Thoracic aorta (tissue), 2 donors: ENCODE results near the gene SGF29. TPM values are rescaled to one million over a fixed set of nuclear protein-coding genes. Genes with fewer than 3 reads are reported as not detected.
"Not testable (repeated sequence)": the region's sequence is repeated elsewhere in the genome, so short reads cannot be mapped to it uniquely, and the experiment has no call there.

Experiments used
- ATAC-seq: fragments of 150-250 bp; one replicate; pipeline ENCODE4 v1.8.0; 2017; ENCODE audit warnings: low read depth; ENCODE audit not compliant: insufficient number of reproducible peaks, low FRiP score
- DNase-seq: peaks from one replicate; pipeline ENCODE4 v3.0.0-alpha.2; 2020; ENCODE audit warnings: low spot score
- H3K27ac ChIP-seq, 2 donors: fragments of 200-600 bp; sonication (generic); 1 replicate in 1 of 2; 2 replicates in 1 of 2; pipeline ENCODE4 v1.5.1; 2016; ENCODE audit warnings: mild to moderate bottlenecking in 2 of 2, moderate library complexity in 2 of 2
- H3K27me3 ChIP-seq: fragments of 200-600 bp; sonication (generic); replicated peaks from 2 replicates; pipeline ENCODE4 v1.6.0; 2016; ENCODE audit warnings: mild to moderate bottlenecking; ENCODE audit not compliant: insufficient read depth
- H3K36me3 ChIP-seq: fragments of 200-600 bp; sonication (generic); one replicate; pipeline ENCODE4 v1.5.1; 2016
- H3K4me1 ChIP-seq, 2 donors: fragments of 200-600 bp; sonication (generic); 1 replicate in 1 of 2; 2 replicates in 1 of 2; pipeline versions ENCODE4 v1.5.1 to v1.6.0; 2016; ENCODE audit warnings: low read depth in 2 of 2, mild to moderate bottlenecking in 1 of 2; ENCODE audit not compliant: control insufficient read depth in 1 of 2
- H3K4me3 ChIP-seq: fragments of 200-600 bp; sonication (generic); 2 replicates; pipeline ENCODE4 v1.5.1; 2016; ENCODE audit warnings: mild to moderate bottlenecking
- H3K9me3 ChIP-seq: fragments of 200-600 bp; sonication (generic); 2 replicates; pipeline ENCODE4 v1.5.1; 2016
- CTCF ChIP-seq: fragments of 200-600 bp; sonication (generic); IDR thresholded peaks from one replicate; pipeline ENCODE4 v1.5.1; 2019; ENCODE audit warnings: antibody characterized with exemption
- total RNA-seq, 2 donors: library from RNA; depleted of rRNA; stranded (reverse); fragments of >200 nt; gene quantifications; one replicate each; pipeline versions ENCODE4 v1.1.0 to v1.2.3, GENCODE V29; 2016

Gene SGF29
- total RNA-seq, 2 donors from 2014 or later: 17.8 to 26.9 TPM

GRCh38 chr16:28540346-28540745 lies 13.4 kb upstream of the SGF29 start:
- Histone ChIP-seq H3K36me3 (peaks cover 18% of the 10 kb centered on the region), H3K27me3 (no peaks in the 10 kb centered on the region)
- no peak for ATAC-seq

DNA sequence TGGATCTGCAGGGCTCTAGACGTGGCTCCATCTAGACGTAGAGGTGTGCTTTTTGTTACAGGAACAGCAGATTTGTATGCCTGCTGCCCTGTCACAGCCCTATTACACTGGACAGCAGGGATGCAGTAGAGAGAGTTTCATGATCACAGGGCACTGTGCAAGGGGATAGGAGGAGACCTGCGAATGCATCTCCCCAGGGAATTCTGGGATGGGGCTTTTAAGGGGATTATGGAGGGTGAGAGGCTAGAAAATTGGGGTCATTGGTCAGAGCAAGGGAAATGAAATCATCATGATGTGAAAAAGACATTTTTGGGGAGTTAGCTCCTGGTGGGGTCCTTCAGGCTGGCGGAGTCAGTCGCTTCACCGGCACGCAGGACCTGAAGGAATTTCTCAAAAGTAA lies 11.1 kb upstream of the SGF29 start:
- no peak for ATAC-seq
- Histone ChIP-seq H3K4me1 (peaks cover 5 to 15% of the 10 kb centered on the region in 2 donors), H3K4me3 (no peak overlapping the region), H3K27me3 (no peaks in the 10 kb centered on the region), H3K36me3 (no peaks in the 10 kb centered on the region), H3K27ac (no peak overlapping the region), H3K9me3 (no peaks in the 10 kb centered on the region)
- DNase-seq: no peak
- TF ChIP-seq CTCF: no peak

More at GRCh38 chr16:28540346-28540745, 13.4 kb upstream of the SGF29 start:
- no peak overlapping the region for H3K27ac ChIP-seq
- no peak for TF ChIP-seq CTCF
- H3K4me3 ChIP-seq: no peak overlapping the region
- no peaks in the 10 kb centered on the region for H3K9me3 ChIP-seq
- no peak for DNase-seq
- peaks cover 16 to 36% of the 10 kb centered on the region in 2 donors for H3K4me1 ChIP-seq

DNA sequence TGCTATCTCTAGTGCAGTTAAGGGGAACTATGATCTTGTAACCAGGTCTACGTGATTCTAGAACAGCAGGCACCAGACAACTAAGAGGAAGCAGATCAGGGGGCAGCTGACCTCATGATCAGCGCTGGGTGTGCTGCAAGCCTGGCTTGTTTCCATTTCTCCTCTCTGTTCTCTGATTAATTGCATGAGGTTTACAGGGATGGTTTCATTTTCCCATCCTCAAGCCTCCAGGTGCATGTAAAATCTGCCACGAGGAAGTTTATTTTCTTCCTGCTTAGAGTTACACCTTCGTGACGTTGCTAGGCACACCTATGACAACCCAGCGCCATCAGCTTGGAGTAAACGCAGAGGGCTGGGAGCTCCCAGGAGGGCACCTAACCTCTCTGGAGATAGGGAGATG lies 10.6 kb upstream of the SGF29 start:
- Histone ChIP-seq H3K4me1 (peaks cover 1 to 11% of the 10 kb centered on the region in 2 donors), H3K27ac (no peak overlapping the region), H3K36me3 (no peaks in the 10 kb centered on the region), H3K9me3 (no peaks in the 10 kb centered on the region), H3K27me3 (no peaks in the 10 kb centered on the region), H3K4me3 (no peak overlapping the region)
- ATAC-seq: no peak
- DNase-seq: no peak
- TF ChIP-seq CTCF: no peak

DNA sequence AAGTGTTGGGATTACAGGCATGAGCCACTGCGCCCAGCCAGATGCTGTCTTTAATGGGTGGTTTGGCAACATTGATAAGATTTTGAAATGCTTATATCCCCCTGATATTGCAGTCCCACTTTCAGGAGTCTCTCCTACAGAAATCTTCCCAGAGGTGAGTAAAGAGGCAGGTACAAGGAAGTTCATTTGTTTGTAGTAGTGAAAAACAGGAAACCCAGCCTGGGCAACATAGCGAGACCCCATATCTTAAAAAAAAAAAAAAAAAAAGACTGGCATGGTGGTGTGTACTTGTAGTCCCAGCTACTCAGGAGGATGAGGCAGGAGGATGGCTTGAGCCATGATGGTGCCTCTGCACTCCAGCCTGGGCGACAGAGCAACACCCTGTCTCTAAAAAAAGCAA lies 8.7 kb upstream of the SGF29 start:
- no peaks in the 10 kb centered on the region for H3K27me3 ChIP-seq
- DNase-seq (no peak), ATAC-seq (no peak)
- no peaks in the 10 kb centered on the region for H3K9me3 ChIP-seq
- H3K4me1 ChIP-seq: no peaks in the 10 kb centered on the region
- H3K27ac ChIP-seq: no peak overlapping the region
- H3K36me3 ChIP-seq: no peaks in the 10 kb centered on the region
- H3K4me3 ChIP-seq: no peak overlapping the region
- no peak for TF ChIP-seq CTCF

DNA sequence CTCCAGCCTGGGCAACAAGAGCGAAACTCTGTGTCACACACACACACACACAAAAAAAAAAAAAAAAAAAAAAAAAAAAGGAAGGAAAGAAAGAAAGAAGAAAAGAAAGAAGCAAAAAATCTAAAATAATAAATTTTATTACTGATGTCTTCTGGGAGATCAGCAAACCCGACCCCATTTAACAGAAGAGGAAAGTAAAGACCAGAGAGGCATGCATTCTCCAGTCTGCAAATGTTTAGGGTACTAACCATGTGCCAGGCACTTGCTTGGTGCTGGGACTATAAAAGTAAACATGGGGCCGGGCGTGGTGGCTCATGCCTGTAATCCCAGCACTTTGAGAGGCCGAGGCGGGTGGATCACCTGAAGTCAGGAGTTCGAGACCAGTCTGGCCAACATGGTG lies 7.8 kb upstream of the SGF29 start:
- H3K36me3 ChIP-seq, DNase-seq, H3K9me3 ChIP-seq, H3K27ac ChIP-seq, H3K4me1 ChIP-seq, H3K4me3 ChIP-seq, ATAC-seq, H3K27me3 ChIP-seq: not testable (repeated sequence)

DNA sequence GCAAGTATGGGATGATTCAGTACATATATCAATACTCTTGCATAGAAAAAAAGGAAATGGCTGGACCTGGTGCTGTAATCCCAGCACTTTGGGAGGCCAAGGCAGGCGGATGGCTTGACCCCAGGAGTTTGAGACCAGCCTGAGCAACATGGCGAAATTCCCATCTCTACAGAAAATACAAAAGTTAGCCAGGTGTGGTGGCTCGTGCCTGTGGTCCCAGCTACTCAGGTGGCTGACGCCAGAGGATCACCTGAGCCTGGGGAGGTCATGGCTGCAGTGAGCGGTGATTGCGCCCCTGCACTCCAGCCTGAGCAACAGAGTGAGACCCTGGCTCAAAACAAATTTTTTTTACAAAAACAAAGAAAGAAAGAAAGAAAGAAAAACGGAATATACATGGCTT lies 7.1 kb upstream of the SGF29 start:
- ATAC-seq (no peak), DNase-seq (no peak)
- no peaks in the 10 kb centered on the region for H3K4me1 ChIP-seq
- H3K27me3 ChIP-seq: no peaks in the 10 kb centered on the region
- no peaks in the 10 kb centered on the region for H3K9me3 ChIP-seq
- H3K36me3 ChIP-seq: no peaks in the 10 kb centered on the region
- H3K4me3 ChIP-seq: no peak overlapping the region
- TF ChIP-seq CTCF: no peak
- no peak overlapping the region for H3K27ac ChIP-seq
